ENCODE measurements around the gene RBM12. TPM values are rescaled to one million over a fixed set of nuclear protein-coding genes. Genes with fewer than 3 reads are reported as not detected.

The RBM12 gene
- total and polyA plus RNA-seq, 2 donors (not counting 1 experiment from before 2014, with no cell fraction given): 52.7 to 144 TPM

- ATAC-seq (ENCODE audit: low read depth) (no peak), DNase-seq (no peak)
- H2AFZ ChIP-seq (ENCODE audit: insufficient read depth, low read depth, low read length, poor library complexity, severe bottlenecking): peak overlapping the region; percentile 100
- H3K27me3 ChIP-seq (replicated peaks in 1 of 4; ENCODE audit: control extremely low read depth in 1 of 4, control insufficient read depth in 3 of 4, insufficient read depth in 4 of 4, low read length in 3 of 4): no peaks in the 10 kb centered on the region
- H3K9me3 Mint-ChIP-seq (ENCODE audit: insufficient read depth): no peaks in the 10 kb centered on the region
- peak overlapping the region; percentile 85 for H3K4me3 Mint-ChIP-seq
- intact Hi-C loops (cut with micrococcal nuclease): loop anchor here (2.0 to 5.0 kb wide), 4 partner anchors 43 to 243 kb away; partner anchors contain the start of genes CEP250 and PHF20
- TF ChIP-seq CTCF (IDR thresholded peaks at IDR 0.05) (no peak), EZH2 (IDR thresholded peaks at IDR 0.05; ENCODE audit: borderline replicate concordance, insufficient read depth, low read depth, low read length, poor library complexity, severe bottlenecking) (no peak)
- no peaks in the 10 kb centered on the region for H3K27me3 Mint-ChIP-seq
- ChIA-PET POLR2A (no interaction called here), CTCF (no interaction called here)
- peak overlapping the region in 1 of 2 donors; percentile 96 for H3K27ac ChIP-seq (ENCODE audit: low read length in 2 of 2)
- peak overlapping the region in 2 of 5 experiments; percentile 87 to 98 for H3K4me3 ChIP-seq (ENCODE audit: control extremely low read depth in 1 of 5, extremely low read depth in 1 of 5, insufficient read depth in 1 of 5, low read depth in 2 of 5, low read length in 4 of 5)
- H3K9me3 ChIP-seq (ENCODE audit: control extremely low read depth in 1 of 3, control insufficient read depth in 2 of 3, insufficient read depth in 1 of 3, low read length in 2 of 3): no peaks in the 10 kb centered on the region
- H3K36me3 ChIP-seq (replicated peaks in 1 of 2; ENCODE audit: control extremely low read depth in 1 of 2, control insufficient read depth in 1 of 2, extremely low read depth in 1 of 2, insufficient read depth in 2 of 2, low read length in 1 of 2): peaks cover 6 to 21% of the 10 kb centered on the region in 2 experiments
- H3K4me1 ChIP-seq (ENCODE audit: control insufficient read depth in 2 of 2, insufficient read depth in 2 of 2, low read length in 2 of 2): peaks cover 17 to 23% of the 10 kb centered on the region in 2 donors
- H3K27ac Mint-ChIP-seq: peak overlapping the region; percentile 97
- H4K20me1 ChIP-seq (ENCODE audit: control insufficient read depth, insufficient read depth, low read length, poor library complexity, severe bottlenecking): no peaks in the 10 kb centered on the region
- H3K4me2 ChIP-seq (replicated peaks; ENCODE audit: low read depth, low read length, poor library complexity, severe bottlenecking): peak overlapping the region; percentile 99
- H3K79me2 ChIP-seq (ENCODE audit: control insufficient read depth, insufficient read depth, low read length): peaks cover 18% of the 10 kb centered on the region
- peaks cover 33% of the 10 kb centered on the region for H3K4me1 Mint-ChIP-seq
- 88% methylated on average over 6 of the region's 9 CpGs for WGBS (ENCODE audit: insufficient coverage)
- peak overlapping the region; percentile 100 for H3K9ac ChIP-seq (ENCODE audit: low read length)
These were observed 33.1 kb upstream of the RBM12 start for GRCh38 chr20:35697696-35698297.

GRCh38 chr20:35695978-35696377 is 31.3 kb upstream of the RBM12 start:
- no peak overlapping the region for H3K27ac Mint-ChIP-seq
- Histone ChIP-seq H3K79me2 (ENCODE audit: control insufficient read depth, insufficient read depth, low read length) (peaks cover 18% of the 10 kb centered on the region), H3K9ac (ENCODE audit: low read length) (no peak overlapping the region), H3K4me3 (ENCODE audit: control extremely low read depth in 1 of 5, extremely low read depth in 1 of 5, insufficient read depth in 1 of 5, low read depth in 2 of 5, low read length in 4 of 5) (no peak overlapping the region), H3K27me3 (replicated peaks in 1 of 4; ENCODE audit: control extremely low read depth in 1 of 4, control insufficient read depth in 3 of 4, insufficient read depth in 4 of 4, low read length in 3 of 4) (no peaks in the 10 kb centered on the region), H3K4me2 (replicated peaks; ENCODE audit: low read depth, low read length, poor library complexity, severe bottlenecking) (no peak overlapping the region), H3K4me1 (ENCODE audit: control insufficient read depth in 2 of 2, insufficient read depth in 2 of 2, low read length in 2 of 2) (peaks cover 17 to 23% of the 10 kb centered on the region in 2 donors), H3K9me3 (ENCODE audit: control extremely low read depth in 1 of 3, control insufficient read depth in 2 of 3, insufficient read depth in 1 of 3, low read length in 2 of 3) (no peaks in the 10 kb centered on the region), H4K20me1 (ENCODE audit: control insufficient read depth, insufficient read depth, low read length, poor library complexity, severe bottlenecking) (no peaks in the 10 kb centered on the region), H2AFZ (ENCODE audit: insufficient read depth, low read depth, low read length, poor library complexity, severe bottlenecking) (no peak overlapping the region), H3K27ac (ENCODE audit: low read length in 2 of 2) (no peak overlapping the region), H3K36me3 (replicated peaks in 1 of 2; ENCODE audit: control extremely low read depth in 1 of 2, control insufficient read depth in 1 of 2, extremely low read depth in 1 of 2, insufficient read depth in 2 of 2, low read length in 1 of 2) (peaks cover 6 to 12% of the 10 kb centered on the region in 2 experiments)
- ChIA-PET CTCF (no interaction called here), POLR2A (interaction anchor here (0.7 kb wide), 1 partner anchor 75 kb away, joined by 4 read pairs; no protein-coding TSS in a partner anchor)
- H3K4me1 Mint-ChIP-seq: peaks cover 33% of the 10 kb centered on the region
- no peak overlapping the region for H3K4me3 Mint-ChIP-seq
- no peak for TF ChIP-seq EZH2 (IDR thresholded peaks at IDR 0.05; ENCODE audit: borderline replicate concordance, insufficient read depth, low read depth, low read length, poor library complexity, severe bottlenecking)
- no peak for TF ChIP-seq CTCF (IDR thresholded peaks at IDR 0.05)
- H3K9me3 Mint-ChIP-seq (ENCODE audit: insufficient read depth): no peaks in the 10 kb centered on the region
- no peaks in the 10 kb centered on the region for H3K27me3 Mint-ChIP-seq
- DNase-seq (no peak), ATAC-seq (ENCODE audit: low read depth) (no peak)
- intact Hi-C loops (cut with micrococcal nuclease): loop anchor here (5.0 kb wide), 1 partner anchor 94 kb away; no protein-coding TSS in a partner anchor
- no CpG with 5 or more reads among the region's 4 CpGs for WGBS (ENCODE audit: insufficient coverage)
